Fibroblast of upper back skin (primary cell): ENCODE results near the gene SNRPN.
"Not testable (repeated sequence)": the region's sequence is repeated elsewhere in the genome, so short reads cannot be mapped to it uniquely, and the experiment has no call there.

Source experiments
- DNase-seq: peaks from one replicate; pipeline ENCODE4 v3.0.0-alpha.2; 2013

Gene SNRPN

GRCh38 chr15:24954783-24955530, at the start of gene SNRPN, which contains the start of gene SNURF:
TSS of gene SNRPN (plus strand) at chr15:24954987. CDS start at chr15:24974454, 19,467 bp downstream.
TSS of gene SNURF (plus strand) at chr15:24954987. CDS start at chr15:24955049, 62 bp downstream.
- DNase-seq, result peak; percentile 66

GRCh38 chr15:24916305-24917009, 38.3 kb upstream of the SNRPN start:
- DNase-seq, result no peak

GRCh38 chr15:24917431-24917830, 37.4 kb upstream of the SNRPN start:
- DNase-seq, result no peak

- no peak for DNase-seq
Measured at GRCh38 chr15:24919446-24919845, 35.3 kb upstream of the SNRPN start.

GRCh38 chr15:24922781-24923180, 32.0 kb upstream of the SNRPN start:
- not testable (repeated sequence) for DNase-seq

- no peak for DNase-seq
Measured at GRCh38 chr15:24924153-24924552, 30.6 kb upstream of the SNRPN start.

- DNase-seq, result no peak
Measured at GRCh38 chr15:24924621-24925020, 30.2 kb upstream of the SNRPN start.

GRCh38 chr15:24931874-24932732, 22.7 kb upstream of the SNRPN start:
- not testable (repeated sequence) for DNase-seq

GRCh38 chr15:24933716-24934115, 21.1 kb upstream of the SNRPN start:
- DNase-seq, result no peak

- not testable (repeated sequence) for DNase-seq
Measured at GRCh38 chr15:24938224-24938623, 16.6 kb upstream of the SNRPN start.

GRCh38 chr15:24940236-24940635, 14.6 kb upstream of the SNRPN start:
- no peak for DNase-seq

- DNase-seq, result no peak
Measured at GRCh38 chr15:24943361-24943760, 11.4 kb upstream of the SNRPN start.

- DNase-seq, result no peak
Measured at GRCh38 chr15:24944954-24945353, 9.8 kb upstream of the SNRPN start.

- DNase-seq, result no peak
Measured at GRCh38 chr15:24945711-24946110, 9.1 kb upstream of the SNRPN start.

GRCh38 chr15:24948495-24948894, 6.3 kb upstream of the SNRPN start:
- no peak for DNase-seq

- DNase-seq, result no peak
Measured at GRCh38 chr15:24955531-24955921, 739 bp downstream of the SNRPN start.

GRCh38 chr15:24956111-24956838, 1.5 kb downstream of the SNRPN start:
- DNase-seq, result peak; percentile 66

- no peak for DNase-seq
Measured at GRCh38 chr15:24957691-24958090, 2.9 kb downstream of the SNRPN start.

GRCh38 chr15:24961967-24962366, 7.2 kb downstream of the SNRPN start:
- DNase-seq, result no peak

GRCh38 chr15:24962880-24963279, 8.1 kb downstream of the SNRPN start:
- no peak for DNase-seq

GRCh38 chr15:24966364-24967103, 11.7 kb downstream of the SNRPN start:
- DNase-seq, result no peak

- no peak for DNase-seq
Measured at GRCh38 chr15:24971052-24971451, 16.3 kb downstream of the SNRPN start.
